SK-N-MC (cell line): ENCODE measurements around the gene PPP1R12B.

Experiments
- EZH2 ChIP-seq: fragments of 200-600 bp; sonication (generic); IDR thresholded peaks from one replicate; pipeline ENCODE4 v1.6.1; 2017; ENCODE audit warnings: antibody characterized with exemption
- FOXP2 ChIP-seq: optimal IDR thresholded peaks from 2 replicates; pipeline ENCODE3; 2011; ENCODE audit warnings: mild to moderate bottlenecking, moderate library complexity; ENCODE audit not compliant: insufficient read depth; ENCODE audit errors: extremely low read length, control extremely low read depth
- POLR2AphosphoS5 ChIP-seq: IDR thresholded peaks from 2 replicates; pipeline ENCODE4 v1.6.1; 2012; ENCODE audit warnings: mild to moderate bottlenecking, low read depth, low read length, borderline replicate concordance

GRCh38 chr1:202329891-202330290 lies 18.6 kb upstream of the PPP1R12B start:
- TF ChIP-seq POLR2AphosphoS5: no peak
- no peak for TF ChIP-seq EZH2
- no peak for TF ChIP-seq FOXP2
